A673 (cell line): Measurements from ENCODE around the gene DNA2. TPM values are rescaled to one million over a fixed set of nuclear protein-coding genes. Genes with fewer than 3 reads are reported as not detected.

Experiments
- BruUV-seq: library from RNA; stranded (reverse); fragments of 400-500 nt; replicated peaks from 2 replicates; lab custom pipeline; 2021; lab: Mats Ljungman, UMichigan
- CTCF ChIA-PET: fragments of 300-600 bp; sonication (Branson Sonifier 250); formaldehyde crosslinking; loops from one replicate; lab custom pipeline; 2022; ENCODE audit warnings: antibody characterized with exemption; lab: Charles Lee
- POLR2A ChIA-PET: fragments of 300-600 bp; sonication (Branson Sonifier 250); formaldehyde crosslinking; loops from one replicate; lab custom pipeline; 2022; ENCODE audit warnings: antibody characterized with exemption; ENCODE audit not compliant: low non-redundant PET; lab: Charles Lee
- DNase-seq: peaks from one replicate; pipeline ENCODE4 v3.0.0-alpha.2; 2015; ENCODE audit warnings: low spot score
- H3K27ac ChIP-seq: fragments of 200-600 bp; sonication (generic); 2 replicates; pipeline ENCODE4 v1.5.1; 2016; ENCODE audit warnings: mixed run types, low read depth, mild to moderate bottlenecking, mixed read lengths, antibody characterized with exemption, low read length; ENCODE audit not compliant: poor library complexity, severe bottlenecking
- H3K27me3 ChIP-seq: fragments of 200-600 bp; sonication (generic); replicated peaks from 2 replicates; pipeline ENCODE4 v1.6.1; 2017; ENCODE audit warnings: mixed run types, low read depth, mild to moderate bottlenecking, mixed read lengths, antibody characterized with exemption, low read length; ENCODE audit not compliant: insufficient read depth, poor library complexity
- H3K36me3 ChIP-seq: fragments of 200-600 bp; sonication (generic); 2 replicates; pipeline ENCODE4 v1.6.1; 2016; ENCODE audit warnings: mixed run types, mild to moderate bottlenecking, mixed read lengths, antibody characterized with exemption, low read length; ENCODE audit not compliant: insufficient read depth, poor library complexity, severe bottlenecking
- H3K4me1 ChIP-seq: fragments of 200-600 bp; sonication (generic); 2 replicates; pipeline ENCODE4 v1.6.1; 2017; ENCODE audit warnings: mixed run types, mild to moderate bottlenecking, mixed read lengths, antibody characterized with exemption, low read length; ENCODE audit not compliant: insufficient read depth, poor library complexity, severe bottlenecking
- H3K4me3 ChIP-seq: fragments of 200-600 bp; sonication (generic); 2 replicates; pipeline ENCODE4 v1.5.1; 2016; ENCODE audit warnings: low read depth, mixed run types, mild to moderate bottlenecking, mixed read lengths, low read length; ENCODE audit not compliant: poor library complexity, severe bottlenecking
- H3K9me3 ChIP-seq: fragments of 200-600 bp; sonication (generic); 2 replicates; pipeline ENCODE4 v1.6.1; 2016; ENCODE audit warnings: mixed run types, low read depth, mild to moderate bottlenecking, mixed read lengths, antibody characterized with exemption, low read length; ENCODE audit not compliant: poor library complexity, severe bottlenecking
- CTCF ChIP-seq: fragments of 300-800, 200-600 bp; sonication (generic); conservative IDR thresholded peaks from 2 replicates; pipeline ENCODE4 v1.5.1; 2017; ENCODE audit warnings: low read depth, mild to moderate bottlenecking, antibody characterized with exemption, low read length, moderate library complexity, mixed read lengths
- EZH2 ChIP-seq: fragments of 200-600 bp; sonication (generic); IDR thresholded peaks from 2 replicates; pipeline ENCODE4 v1.6.1; 2017; ENCODE audit warnings: borderline replicate concordance, low read depth, mild to moderate bottlenecking, mixed read lengths, antibody characterized with exemption, low read length; ENCODE audit not compliant: poor library complexity, severe bottlenecking
- intact Hi-C: fragments of 100-400 bp; cut with micrococcal nuclease; formaldehyde crosslinking; loops from one replicate; pipeline ENCODE4 v1.10.0; 2022; ENCODE audit not compliant: unreplicated experiment
- total RNA-seq: library from RNA; stranded (reverse); gene quantifications from 2 replicates; pipeline ENCODE4 v1.2.3, GENCODE V29; 2021

DNA2 gene
- total RNA-seq, 1 experiment from 2014 or later = 48.7 TPM

DNA sequence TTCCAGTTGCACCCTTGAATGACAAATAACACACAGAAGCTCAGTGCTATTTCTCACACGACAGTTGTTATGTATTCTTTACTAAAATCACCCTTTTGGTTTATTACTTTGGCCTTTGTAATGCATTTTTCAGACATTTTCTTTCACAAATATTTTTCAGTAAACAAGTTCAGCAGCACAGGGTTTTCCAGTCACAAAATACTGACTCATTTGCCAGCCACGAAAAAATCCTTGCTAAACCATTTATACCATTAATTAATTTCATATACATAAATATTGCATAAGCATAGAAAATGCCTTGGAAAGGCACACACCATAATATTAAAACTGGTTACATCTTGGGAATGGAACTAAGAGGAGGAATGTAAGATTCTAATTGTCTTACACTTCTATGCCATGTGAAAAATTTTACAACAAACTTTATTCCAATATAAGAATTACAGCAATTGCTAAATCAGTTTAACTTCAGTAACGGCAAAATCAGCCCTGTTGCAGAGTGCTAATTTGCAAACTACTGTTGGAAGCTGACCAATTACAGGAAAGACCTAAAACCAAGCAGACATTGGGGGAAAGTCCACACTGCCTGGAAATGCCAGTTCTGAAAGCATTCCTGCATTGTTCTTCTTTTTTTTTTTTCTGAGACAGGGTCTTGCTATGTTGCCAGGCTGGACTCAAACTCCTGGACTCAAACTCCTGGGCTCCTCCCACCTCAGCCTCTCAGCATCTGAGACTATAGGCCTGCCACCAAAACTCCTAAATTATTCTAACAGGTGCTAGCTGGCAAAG is 107.5 kb downstream of the DNA2 start:
- DNase-seq = no peak
- POLR2A ChIA-PET = no interaction called here
- no TSS peak for BruUV-seq
- H3K27ac ChIP-seq = no peak overlapping the region
- H3K36me3 ChIP-seq = peaks cover 26% of the 10 kb centered on the region
- H3K4me3 ChIP-seq = no peak overlapping the region
- no peak for TF ChIP-seq CTCF
- no peak for TF ChIP-seq EZH2
- intact Hi-C loops = no loop called here
- no peaks in the 10 kb centered on the region for H3K4me1 ChIP-seq
- H3K9me3 ChIP-seq = no peaks in the 10 kb centered on the region
- CTCF ChIA-PET = no interaction called here
- H3K27me3 ChIP-seq = no peaks in the 10 kb centered on the region

Other genes starting within 250 kb of the DNA2 start
- not detected in 2 replicates for gene ATOH7, start 239.9 kb downstream of the DNA2 start, total RNA-seq
- gene HNRNPH3, start 139.9 kb downstream of the DNA2 start, total RNA-seq = 237 and 251 TPM in 2 replicates
- gene PBLD, start 139.0 kb downstream of the DNA2 start, total RNA-seq = 4.9 and 6.2 TPM in 2 replicates
- 25.8 and 28.8 TPM in 2 replicates for gene RUFY2, start 64.7 kb downstream of the DNA2 start, total RNA-seq
- gene SLC25A16, start 55.5 kb upstream of the DNA2 start, total RNA-seq = 17.9 and 19.1 TPM in 2 replicates
- 15.2 and 17.4 TPM in 2 replicates for gene TET1, start 88.4 kb upstream of the DNA2 start, total RNA-seq
- gene CCAR1, start 249.3 kb upstream of the DNA2 start, total RNA-seq = 126 and 141 TPM in 2 replicates